Lower leg skin (tissue), 4 donors: ENCODE measurements around the gene GLT1D1. TPM values are rescaled to one million over a fixed set of nuclear protein-coding genes. Genes with fewer than 3 reads are reported as not detected.
A peak's percentile ranks its signal among the peaks of the same experiment; 100 is the strongest.

ENCODE experiments used
- DNase-seq, 2 donors: peaks; one replicate each; pipeline ENCODE4 v3.0.0-alpha.2; 2019; ENCODE audit warnings: low spot score in 2 of 2
- H3K4me3 ChIP-seq: fragments of 200-600 bp; sonication (generic); 2 replicates; pipeline ENCODE4 v1.5.1; 2017; ENCODE audit warnings: mild to moderate bottlenecking, low read depth; ENCODE audit not compliant: poor library complexity, severe bottlenecking
- POLR2A ChIP-seq, 2 donors: fragments of 450-650 bp; IDR thresholded peaks; one replicate each; pipeline ENCODE4 v1.6.1; 2016 to 2017; ENCODE audit warnings: antibody characterized with exemption in 2 of 2, mild to moderate bottlenecking in 1 of 2, moderate library complexity in 1 of 2
- WGBS, 2 donors: methylation state at CpG; one replicate each; pipeline ENCODE4 v1.1.5; 2018; 5-methylcytosine and 5-hydroxymethylcytosine counted together
- intact Hi-C: fragments of 100-400 bp; cut with DNase I; formaldehyde crosslinking; loops from one replicate; pipeline ENCODE4 v1.15.0; 2023; ENCODE audit warnings: low total_unique reads
- total RNA-seq, 4 donors: library from RNA; depleted of rRNA; stranded (reverse); fragments of >200 nt; gene quantifications; one replicate each; pipeline ENCODE4 v1.1.0, GENCODE V29; 2016
- TF ChIP-seq, protein P1 (sequence below), 3 donors: fragments of 450-650 bp; IDR thresholded peaks; one replicate each; pipeline ENCODE4 v1.5.1; 2016; ENCODE audit warnings: antibody characterized with exemption in 3 of 3, mild to moderate bottlenecking in 3 of 3, moderate library complexity in 2 of 3

The GLT1D1 gene
- total RNA-seq, 4 donors from 2014 or later = 1.5 to 2.2 (median 1.9) TPM

DNA sequence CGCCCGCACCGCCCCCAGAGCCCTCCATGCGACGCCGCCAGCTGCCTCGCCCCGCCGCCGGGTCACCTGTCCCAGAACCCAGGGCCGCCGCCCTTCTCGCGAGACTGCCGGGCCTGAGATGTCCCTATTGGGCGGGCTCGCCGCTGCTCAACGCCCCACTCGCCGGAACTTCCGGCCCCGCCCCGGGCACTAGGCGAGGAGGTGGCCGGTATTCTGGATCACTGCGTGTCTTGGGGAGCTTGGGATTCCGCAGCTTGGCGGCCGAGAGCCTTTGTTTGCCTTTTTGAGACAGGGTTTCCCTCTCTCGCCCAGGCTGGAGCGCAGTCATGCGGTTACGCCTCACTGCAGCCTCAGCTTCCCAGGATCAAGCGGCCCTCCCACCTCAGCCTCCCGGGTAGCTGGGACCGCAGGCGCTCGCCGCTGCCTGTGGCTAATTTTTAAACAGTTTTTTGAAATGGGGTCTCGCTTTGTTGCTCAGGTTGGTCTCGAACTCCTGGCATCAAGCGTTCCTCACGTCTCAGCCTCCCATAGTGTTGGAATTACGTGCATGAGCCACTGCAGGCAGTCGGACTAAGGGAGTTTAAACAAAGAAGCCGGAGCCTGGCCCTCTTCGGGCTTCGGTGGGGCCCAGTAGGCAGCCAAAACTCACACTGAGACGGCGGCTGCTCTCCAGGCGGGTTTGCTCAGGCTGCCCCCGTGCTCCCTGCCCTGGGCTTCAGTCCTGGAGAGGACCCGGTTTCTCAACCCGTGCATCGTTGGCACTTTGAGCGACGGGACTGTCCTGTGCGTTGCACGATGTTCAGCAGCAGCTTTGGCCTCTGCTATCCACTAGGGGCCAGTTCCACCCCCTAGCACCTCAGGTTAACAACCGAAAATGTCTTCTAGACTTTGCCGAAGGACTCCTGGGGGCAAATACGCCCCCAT is 29.1 kb upstream of the GLT1D1 start, which contains the start of gene SLC15A4:
SLC15A4 (minus strand) TSS at position 43 of the 924 bp plus-strand sequence; CDS start at position 28, 15 bp downstream.
- intact Hi-C loops = no loop called here
- DNase-seq = peak; percentile 94 to 99
- TF ChIP-seq, protein P1, sequence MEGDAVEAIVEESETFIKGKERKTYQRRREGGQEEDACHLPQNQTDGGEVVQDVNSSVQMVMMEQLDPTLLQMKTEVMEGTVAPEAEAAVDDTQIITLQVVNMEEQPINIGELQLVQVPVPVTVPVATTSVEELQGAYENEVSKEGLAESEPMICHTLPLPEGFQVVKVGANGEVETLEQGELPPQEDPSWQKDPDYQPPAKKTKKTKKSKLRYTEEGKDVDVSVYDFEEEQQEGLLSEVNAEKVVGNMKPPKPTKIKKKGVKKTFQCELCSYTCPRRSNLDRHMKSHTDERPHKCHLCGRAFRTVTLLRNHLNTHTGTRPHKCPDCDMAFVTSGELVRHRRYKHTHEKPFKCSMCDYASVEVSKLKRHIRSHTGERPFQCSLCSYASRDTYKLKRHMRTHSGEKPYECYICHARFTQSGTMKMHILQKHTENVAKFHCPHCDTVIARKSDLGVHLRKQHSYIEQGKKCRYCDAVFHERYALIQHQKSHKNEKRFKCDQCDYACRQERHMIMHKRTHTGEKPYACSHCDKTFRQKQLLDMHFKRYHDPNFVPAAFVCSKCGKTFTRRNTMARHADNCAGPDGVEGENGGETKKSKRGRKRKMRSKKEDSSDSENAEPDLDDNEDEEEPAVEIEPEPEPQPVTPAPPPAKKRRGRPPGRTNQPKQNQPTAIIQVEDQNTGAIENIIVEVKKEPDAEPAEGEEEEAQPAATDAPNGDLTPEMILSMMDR (IDR thresholded peaks at IDR 0.05) = no peak
- TF ChIP-seq POLR2A (IDR thresholded peaks at IDR 0.05) = peak in 1 of 2 donors; percentile 17
- 6 to 7% methylated on average over 32 to 41 of the region's 63 CpGs for WGBS, 2 donors
- H3K4me3 ChIP-seq = peak within 1 kb of the TSS; percentile 75

DNA sequence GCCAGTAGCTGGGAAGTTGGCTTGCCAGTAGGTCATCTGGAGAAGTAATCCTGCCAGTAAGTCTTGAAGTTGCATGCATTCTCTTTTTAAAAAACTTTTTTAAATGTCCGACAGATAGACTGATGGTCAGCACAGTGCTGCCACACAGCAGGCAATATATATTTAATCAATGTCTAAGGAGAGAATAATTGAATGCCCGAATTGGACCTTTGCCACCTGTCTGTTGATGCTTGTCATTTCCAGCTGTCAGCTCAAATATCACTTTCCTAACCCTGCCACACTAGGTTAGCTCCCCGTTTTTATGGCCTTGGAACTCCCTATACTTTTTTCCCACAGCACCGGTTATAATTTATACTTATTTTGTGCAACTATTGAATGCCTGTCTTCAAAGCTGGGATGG is 27.4 kb upstream of the GLT1D1 start:
- intact Hi-C loops = no loop called here
- WGBS, 2 donors = 62% methylated on average over 4 of the region's 4 CpGs
- TF ChIP-seq, protein P1 (IDR thresholded peaks at IDR 0.05) = no peak
- no peak overlapping the region for H3K4me3 ChIP-seq
- DNase-seq = no peak

DNA sequence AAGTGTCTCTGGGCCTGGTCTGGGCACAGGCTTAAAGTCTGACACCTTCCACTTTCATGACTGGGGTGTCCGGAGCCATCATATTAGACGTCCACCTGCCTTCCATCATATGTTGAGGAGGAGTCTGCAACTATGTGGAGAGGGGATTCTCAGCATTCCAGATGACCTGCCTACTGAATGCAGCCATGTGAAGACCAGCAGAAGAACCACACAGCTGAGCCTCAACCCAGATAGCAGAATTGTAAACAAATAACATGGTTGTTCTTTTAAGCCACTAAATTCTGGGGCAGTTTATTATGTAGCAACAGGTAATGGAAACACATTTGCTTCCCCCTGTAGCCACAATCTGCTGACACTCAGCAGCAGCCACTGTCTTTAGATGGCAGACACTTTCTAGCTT is 25.6 kb upstream of the GLT1D1 start:
- no peak overlapping the region for H3K4me3 ChIP-seq
- WGBS, 2 donors = 93 to 94% methylated on average over 2 of the region's 2 CpGs
- DNase-seq = no peak
- TF ChIP-seq, protein P1 (IDR thresholded peaks at IDR 0.05) = no peak
- TF ChIP-seq POLR2A (IDR thresholded peaks at IDR 0.05) = no peak
- intact Hi-C loops = no loop called here

DNA sequence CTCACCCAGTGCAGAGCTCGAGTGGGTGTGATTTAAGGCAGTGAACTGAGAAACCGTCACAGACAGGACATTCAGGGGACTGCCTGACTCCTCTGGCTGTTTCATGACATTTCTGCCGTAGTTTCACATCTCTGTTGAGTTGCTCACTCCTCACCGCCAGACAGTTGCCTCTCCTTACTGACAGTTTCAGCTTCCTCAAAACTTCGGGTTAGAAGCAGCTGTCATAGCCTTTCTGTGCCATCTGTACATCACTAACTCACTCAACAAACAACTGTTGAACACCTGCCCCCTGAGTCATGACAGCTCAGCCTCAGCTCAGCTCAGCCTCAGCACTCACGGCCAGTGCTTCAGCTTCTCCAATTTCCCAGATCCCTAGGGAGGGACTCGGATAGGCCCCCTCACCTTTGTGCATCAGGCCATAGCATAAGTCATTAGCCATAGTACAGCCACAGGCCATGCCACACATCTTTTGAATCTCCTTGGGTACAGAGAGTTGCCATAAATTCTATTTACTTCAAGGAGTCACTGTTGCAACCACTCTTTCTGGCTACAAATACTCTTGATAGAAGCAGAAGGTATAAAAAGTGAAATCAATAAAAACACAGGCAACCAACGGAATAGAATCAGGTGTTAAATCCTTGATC is 23.3 kb upstream of the GLT1D1 start:
- 73% methylated on average over 8 of the region's 8 CpGs for WGBS, 2 donors
- DNase-seq = no peak
- no peak overlapping the region for H3K4me3 ChIP-seq
- no peak for TF ChIP-seq POLR2A (IDR thresholded peaks at IDR 0.05)
- TF ChIP-seq, protein P1 (IDR thresholded peaks at IDR 0.05) = no peak
- intact Hi-C loops = no loop called here

DNA sequence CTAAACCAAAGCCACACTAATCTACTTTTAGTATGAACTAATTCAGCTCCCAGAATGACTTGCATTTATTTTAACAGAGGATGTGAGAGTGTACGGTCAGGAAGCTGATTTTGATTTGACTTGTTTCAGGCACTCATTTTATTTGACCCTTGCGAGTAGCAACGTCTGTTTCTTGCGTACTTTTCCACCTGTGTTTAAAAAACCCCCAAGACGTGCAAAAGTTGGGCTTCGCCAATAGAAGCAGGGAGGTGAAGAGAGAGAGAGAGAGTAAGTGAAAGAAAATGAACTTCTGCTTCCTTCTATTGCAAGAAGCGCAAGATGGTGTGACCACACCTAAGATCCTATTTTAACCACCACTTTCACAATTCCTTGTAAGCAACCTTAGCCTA is 22.8 kb upstream of the GLT1D1 start:
- TF ChIP-seq POLR2A (IDR thresholded peaks at IDR 0.05) = no peak
- TF ChIP-seq, protein P1 (IDR thresholded peaks at IDR 0.05) = no peak
- 76 to 77% methylated on average over 7 of the region's 7 CpGs for WGBS, 2 donors
- H3K4me3 ChIP-seq = no peak overlapping the region
- intact Hi-C loops = no loop called here
- no peak for DNase-seq
